ENCODE results near the gene EIF3A. TPM values are rescaled to one million over a fixed set of nuclear protein-coding genes. Genes with fewer than 3 reads are reported as not detected.

The EIF3A gene
- total and polyA plus RNA-seq, 2 of the 8 experiments (the other 6 are each of a cell fraction or from before 2014, with no cell fraction given) = 26.8 to 209 TPM

DNA sequence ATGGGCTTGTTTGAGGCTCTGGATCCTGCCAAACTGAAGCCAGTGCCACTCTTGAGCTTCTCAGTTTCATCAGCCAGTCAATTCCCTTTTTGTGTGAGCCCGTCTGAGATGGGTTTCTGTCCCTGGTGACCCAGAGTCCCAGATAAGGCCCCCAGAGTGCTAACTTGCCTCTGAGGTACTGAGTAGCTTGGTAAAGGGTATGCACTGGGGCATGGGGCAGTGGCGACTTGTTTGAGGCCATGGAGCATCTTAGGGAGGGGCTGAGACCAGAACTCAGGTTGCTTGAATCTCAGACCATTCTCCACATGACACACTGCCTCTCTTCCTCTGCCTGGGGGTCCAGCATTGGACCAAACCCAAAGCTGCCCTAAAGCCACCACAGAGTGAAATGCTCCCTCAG, 86.3 kb downstream of the EIF3A start:
- WGBS, 2 experiments (ENCODE audit: extremely low coverage in 1 of 2, insufficient coverage in 1 of 2, insufficient read length in 1 of 2, insufficient replicate concordance in 2 of 2, low coverage in 1 of 2, low lambda C conversion rate in 2 of 2, missing lambda C conversion rate in 1 of 2) = 70% methylated on average over 2 of the region's 2 CpGs; no CpG with 5 or more reads in 1 of the 2 experiments
- H3K27ac ChIP-seq (ENCODE audit: low read depth, low read length) = no peak overlapping the region
- no peak overlapping the region for H3K4me2 ChIP-seq (ENCODE audit: insufficient read depth in 1 of 2, low read depth in 2 of 2, low read length in 2 of 2)
- no peak overlapping the region for H3K56ac ChIP-seq (replicated peaks; ENCODE audit: insufficient read length, low read depth, low read length)
- no peak overlapping the region for H3K4ac ChIP-seq (replicated peaks; ENCODE audit: insufficient read length, low read depth, low read length)
- H2AFZ ChIP-seq (ENCODE audit: low read length) = no peak overlapping the region
- no peaks in the 10 kb centered on the region for H3K4me1 ChIP-seq (replicated peaks in 1 of 4; ENCODE audit: control insufficient read depth in 3 of 4, insufficient read depth in 4 of 4, low read length in 3 of 4)
- H3K9ac ChIP-seq (replicated peaks in 1 of 4; ENCODE audit: extremely low read depth in 1 of 4, low read depth in 3 of 4, low read length in 3 of 4) = no peak overlapping the region
- CTCF ChIA-PET (ENCODE audit: partially characterized antibody) = no interaction called here
- no peak overlapping the region for H2AK5ac ChIP-seq (ENCODE audit: low read depth, low read length)
- H3K23me2 ChIP-seq (ENCODE audit: low read depth, low read length) = no peaks in the 10 kb centered on the region
- H3K36me3 ChIP-seq (ENCODE audit: control insufficient read depth in 2 of 4, insufficient read depth in 4 of 4, low read length in 3 of 4) = no peaks in the 10 kb centered on the region
- FAIRE-seq (no peak), DNase-seq (ENCODE audit: low read depth in 1 of 2, low spot score in 2 of 2) (no peak)
- no peak overlapping the region for H3K14ac ChIP-seq (ENCODE audit: insufficient read length)
- H4K5ac ChIP-seq (ENCODE audit: insufficient read length, low read depth, low read length) = no peak overlapping the region
- H3K79me1 ChIP-seq (ENCODE audit: low read depth, low read length) = no peaks in the 10 kb centered on the region
- no peak overlapping the region for H2BK12ac ChIP-seq (ENCODE audit: low read depth, low read length)
- H4K8ac ChIP-seq (ENCODE audit: extremely low read depth, insufficient read depth, low read length) = no peak overlapping the region
- H3K9me3 ChIP-seq (ENCODE audit: insufficient read depth in 2 of 2, low read depth in 1 of 2, low read length in 1 of 2) = no peaks in the 10 kb centered on the region
- H4K20me1 ChIP-seq (replicated peaks in 1 of 2; ENCODE audit: control insufficient read depth in 1 of 2, insufficient read depth in 2 of 2, low read length in 2 of 2) = no peaks in the 10 kb centered on the region
- H2BK20ac ChIP-seq (ENCODE audit: low read length) = no peak overlapping the region
- no peak overlapping the region for H3K23ac ChIP-seq (ENCODE audit: insufficient read length)
- no peak overlapping the region for H4K91ac ChIP-seq (replicated peaks; ENCODE audit: insufficient read length, low read length)
- H3K18ac ChIP-seq (ENCODE audit: extremely low read depth, low read length) = no peak overlapping the region
- POLR2A ChIA-PET (ENCODE audit: partially characterized antibody) = interaction anchor here (1.0 kb wide), 1 partner anchor 9 kb away, joined by 4 read pairs; no protein-coding TSS in a partner anchor
- no peak overlapping the region for H2BK5ac ChIP-seq (ENCODE audit: low read depth, low read length)
- no peak overlapping the region for H3K4me3 ChIP-seq (ENCODE audit: extremely low read depth in 1 of 4, insufficient read depth in 2 of 4, low read depth in 3 of 4, low read length in 4 of 4)
- no peak overlapping the region for H2BK15ac ChIP-seq (ENCODE audit: low read length)
- H2BK120ac ChIP-seq (replicated peaks; ENCODE audit: low read depth, low read length) = no peak overlapping the region
- H3K27me3 ChIP-seq (replicated peaks in 1 of 4; ENCODE audit: control insufficient read depth in 3 of 4, extremely low read depth in 1 of 4, insufficient read depth in 3 of 4, low read length in 3 of 4) = no peaks in the 10 kb centered on the region
- no peaks in the 10 kb centered on the region for H3K79me2 ChIP-seq (ENCODE audit: control insufficient read depth in 1 of 2, insufficient read depth in 2 of 2, low read length in 2 of 2)
- TF ChIP-seq EP300 (IDR thresholded peaks at IDR 0.05; ENCODE audit: borderline replicate concordance in 1 of 2, low read depth in 2 of 2, low read length in 2 of 2) = no peak
- TF ChIP-seq CHD2 (IDR thresholded peaks at IDR 0.05; ENCODE audit: low read length) = no peak
- TF ChIP-seq HDAC2 (IDR thresholded peaks at IDR 0.05; ENCODE audit: borderline replicate concordance in 1 of 2, low read depth in 2 of 2, low read length in 2 of 2) = no peak
